Occipital lobe (tissue), 2 donors: ENCODE measurements around the gene PHKG2. TPM values are rescaled to one million over a fixed set of nuclear protein-coding genes. Genes with fewer than 3 reads are reported as not detected.
A peak's percentile ranks its signal among the peaks of the same experiment; 100 is the strongest.
"Not testable (repeated sequence)": the region's sequence is repeated elsewhere in the genome, so short reads cannot be mapped to it uniquely, and the experiment has no call there.

Experiments used
- DNase-seq: peaks from one replicate; lab custom pipeline; 2025; lab: John Stamatoyannopoulos, UW
- total RNA-seq: library from RNA; depleted of rRNA; stranded (reverse); fragments of >200 nt; gene quantifications from one replicate; pipeline ENCODE4 v1.2.3, GENCODE V29; 2014

PHKG2 gene
- 12.0 TPM for total RNA-seq

- peak; percentile 99 for DNase-seq
Measured at GRCh38 chr16:30747799-30748633, at the start of gene PHKG2. TSS of gene PHKG2 (plus strand) at chr16:30748425. CDS start at chr16:30748821, 396 bp downstream.

GRCh38 chr16:30698816-30699614 is 49.2 kb upstream of the PHKG2 start, which contains the start of gene SRCAP:
TSS of gene SRCAP (plus strand) at chr16:30699171. CDS start at chr16:30700825, 1,654 bp downstream.
- DNase-seq: peak; percentile 68

GRCh38 chr16:30699615-30700099 is 48.6 kb upstream of the PHKG2 start:
- no peak for DNase-seq

GRCh38 chr16:30700491-30700890 is 47.7 kb upstream of the PHKG2 start:
- DNase-seq: no peak

GRCh38 chr16:30700971-30701370 is 47.3 kb upstream of the PHKG2 start:
- DNase-seq: no peak

- not testable (repeated sequence) for DNase-seq
Measured at GRCh38 chr16:30703071-30703470, 45.2 kb upstream of the PHKG2 start.

- DNase-seq: no peak
Measured at GRCh38 chr16:30703971-30704370, 44.3 kb upstream of the PHKG2 start.

- no peak for DNase-seq
Measured at GRCh38 chr16:30706046-30706445, 42.2 kb upstream of the PHKG2 start.

GRCh38 chr16:30710971-30711370 is 37.3 kb upstream of the PHKG2 start:
- no peak for DNase-seq

- DNase-seq: no peak
Measured at GRCh38 chr16:30711712-30712111, 36.5 kb upstream of the PHKG2 start.

- no peak for DNase-seq
Measured at GRCh38 chr16:30715750-30716445, 32.3 kb upstream of the PHKG2 start.

- no peak for DNase-seq
Measured at GRCh38 chr16:30720086-30720485, 28.1 kb upstream of the PHKG2 start.

- DNase-seq: no peak
Measured at GRCh38 chr16:30720694-30721093, 27.5 kb upstream of the PHKG2 start.

GRCh38 chr16:30721167-30721566 is 27.1 kb upstream of the PHKG2 start:
- no peak for DNase-seq

- no peak for DNase-seq
Measured at GRCh38 chr16:30721606-30722005, 26.6 kb upstream of the PHKG2 start.

- DNase-seq: no peak
Measured at GRCh38 chr16:30722443-30722842, 25.8 kb upstream of the PHKG2 start.

- no peak for DNase-seq
Measured at GRCh38 chr16:30722916-30723315, 25.3 kb upstream of the PHKG2 start.

- DNase-seq: no peak
Measured at GRCh38 chr16:30723725-30724355, 24.4 kb upstream of the PHKG2 start.

- DNase-seq: no peak
Measured at GRCh38 chr16:30724641-30725417, 23.4 kb upstream of the PHKG2 start.

- DNase-seq: no peak
Measured at GRCh38 chr16:30725418-30725792, 22.8 kb upstream of the PHKG2 start.
